ENCODE results near the gene ZNF821.
"Not testable (repeated sequence)": the region's sequence is repeated elsewhere in the genome, so short reads cannot be mapped to it uniquely, and the experiment has no call there.

- not testable (repeated sequence) for TF ChIP-seq PATZ1 (CRISPR knock-in tag; IDR thresholded peaks at IDR 0.05; ENCODE audit: borderline replicate concordance); CSDC2 (CRISPR knock-in tag; IDR thresholded peaks at IDR 0.05); ZFP30 (CRISPR knock-in tag; IDR thresholded peaks at IDR 0.05); OSR1 (CRISPR knock-in tag; IDR thresholded peaks at IDR 0.05); CREB5 (CRISPR knock-in tag; IDR thresholded peaks at IDR 0.05; ENCODE audit: low read depth); RARB (CRISPR knock-in tag; IDR thresholded peaks at IDR 0.05); ZC3H10 (CRISPR knock-in tag; IDR thresholded peaks at IDR 0.05)
These were observed 51.9 kb downstream of the ZNF821 start for GRCh38 chr16:71832112-71832511.

All from SK-N-SH treated with all-trans-retinoic acid at 6 μM for 48 hours (cell line).